Measurements from ENCODE around the gene AZU1.

AZU1 gene

DNA sequence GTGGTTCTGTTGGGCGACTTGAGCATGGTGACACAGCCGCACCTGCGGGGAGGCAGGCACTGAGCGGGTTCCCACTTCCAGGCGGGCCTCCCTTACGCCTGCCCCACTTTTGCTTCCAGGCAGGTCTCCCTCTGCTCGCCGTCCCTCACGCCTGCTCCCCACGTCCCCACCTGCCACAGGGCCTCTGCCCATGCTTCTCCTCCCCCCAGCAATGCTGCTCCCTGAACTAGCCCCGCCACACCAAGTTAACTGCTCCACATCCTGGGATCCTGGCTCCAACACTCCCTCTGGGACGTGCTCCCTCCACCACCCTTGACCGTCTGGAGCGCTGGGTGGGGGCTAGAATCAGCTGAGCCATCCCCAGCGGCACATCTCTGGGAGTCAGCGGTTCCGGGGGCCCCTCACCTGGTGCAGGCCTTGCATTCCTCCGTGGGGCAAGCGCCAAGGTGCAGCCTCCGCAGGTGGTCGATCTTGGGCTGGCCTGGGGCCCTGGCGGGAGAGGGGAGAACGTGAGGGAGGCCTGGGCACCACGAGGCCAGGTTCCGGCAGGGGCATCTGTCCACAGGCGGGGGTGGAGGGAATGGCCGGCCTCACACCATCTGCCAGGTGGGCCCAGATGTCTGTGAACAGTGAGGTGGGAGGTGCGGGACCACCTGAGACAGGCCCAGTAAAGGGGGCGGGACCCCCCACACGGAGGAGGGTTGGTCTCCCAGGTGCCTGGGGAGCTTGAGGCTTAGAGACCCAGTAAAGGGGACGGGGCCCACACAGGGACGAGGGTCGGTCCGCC, 41.0 kb downstream of the AZU1 start:
- Histone ChIP-seq H3K4me3 (ENCODE audit: insufficient read depth, low read length, poor library complexity, severe bottlenecking) (no peak overlapping the region), H3K36me3 (ENCODE audit: low read length) (no peaks in the 10 kb centered on the region), H3K27me3 (ENCODE audit: low read length) (no peaks in the 10 kb centered on the region), H3K27ac (ENCODE audit: low read depth, low read length) (no peak overlapping the region), H3K79me2 (ENCODE audit: insufficient read depth, low read length) (no peaks in the 10 kb centered on the region), H3F3A (ENCODE audit: insufficient read depth) (no peaks in the 10 kb centered on the region), H3K9ac (ENCODE audit: low read length) (no peak overlapping the region), H2AFZ (ENCODE audit: low read depth, low read length, severe bottlenecking) (no peak overlapping the region), H4K20me1 (ENCODE audit: low read depth, low read length) (no peaks in the 10 kb centered on the region), H3K9me2 (replicated peaks; ENCODE audit: insufficient read depth, low read length) (no peaks in the 10 kb centered on the region), H3K9me3 (ENCODE audit: insufficient read depth, low read length) (no peaks in the 10 kb centered on the region), H3K4me2 (ENCODE audit: low read depth, low read length, poor library complexity, severe bottlenecking) (no peak overlapping the region)
- TF ChIP-seq CTCF (IDR thresholded peaks at IDR 0.05; ENCODE audit: insufficient read depth, low read length, poor library complexity, severe bottlenecking) (no peak), EZH2phosphoT487 (conservative IDR thresholded peaks at IDR 0.05; ENCODE audit: low read length) (no peak)

DNA sequence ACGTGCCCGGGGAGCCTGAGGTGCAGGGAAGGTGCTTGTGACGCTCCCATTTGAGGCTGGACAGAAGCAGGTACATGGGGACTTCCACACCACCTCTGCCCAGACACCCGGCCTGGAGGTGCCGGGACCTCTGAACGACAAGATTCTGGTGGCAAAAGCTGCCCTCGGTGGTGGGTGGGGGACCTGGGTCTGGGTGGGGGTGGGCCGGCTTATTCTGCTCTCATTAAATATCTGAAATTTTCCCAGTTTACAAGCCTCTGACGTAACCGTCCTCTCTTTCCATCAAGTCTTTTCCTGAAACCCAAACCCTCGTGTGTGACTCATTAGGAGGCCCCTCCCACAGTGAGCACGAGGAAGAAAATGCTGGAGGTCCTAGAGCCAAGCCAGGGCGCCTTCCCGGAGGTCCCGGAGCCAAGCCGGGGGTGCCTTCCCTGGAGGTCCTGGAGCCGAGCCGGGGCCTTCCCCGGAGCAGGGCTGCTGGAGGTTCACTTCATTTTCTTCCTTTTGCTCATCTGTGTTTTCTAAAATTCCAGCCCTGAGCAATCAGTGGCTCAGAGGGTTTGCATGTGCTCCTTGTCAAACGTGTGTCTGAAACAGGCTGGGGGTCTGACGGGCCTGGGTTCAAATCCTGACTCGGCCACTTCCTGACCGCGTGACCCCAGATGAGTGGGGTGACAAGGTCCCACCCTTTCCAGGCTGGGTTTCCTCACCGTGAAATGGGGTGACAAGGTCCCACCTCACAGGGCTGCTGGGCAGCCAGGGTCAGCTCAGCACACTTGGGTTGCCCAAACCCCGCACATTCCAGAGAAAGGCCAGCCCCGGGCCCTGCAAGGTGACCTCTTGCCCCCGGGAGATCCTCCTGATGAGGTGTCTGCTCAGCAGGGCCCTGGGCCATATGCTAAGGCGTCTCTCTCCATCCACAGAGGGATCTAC, 41.9 kb downstream of the AZU1 start:
- H4K20me1 ChIP-seq (ENCODE audit: low read depth, low read length), result no peaks in the 10 kb centered on the region
- no peaks in the 10 kb centered on the region for H3K27me3 ChIP-seq (ENCODE audit: low read length)
- H3K4me2 ChIP-seq (ENCODE audit: low read depth, low read length, poor library complexity, severe bottlenecking), result no peak overlapping the region
- H3F3A ChIP-seq (ENCODE audit: insufficient read depth), result no peaks in the 10 kb centered on the region
- no peak overlapping the region for H3K27ac ChIP-seq (ENCODE audit: low read depth, low read length)
- H3K9me3 ChIP-seq (ENCODE audit: insufficient read depth, low read length), result no peaks in the 10 kb centered on the region
- H3K79me2 ChIP-seq (ENCODE audit: insufficient read depth, low read length), result no peaks in the 10 kb centered on the region
- TF ChIP-seq CTCF (IDR thresholded peaks at IDR 0.05; ENCODE audit: insufficient read depth, low read length, poor library complexity, severe bottlenecking), result no peak
- no peak for TF ChIP-seq EZH2phosphoT487 (conservative IDR thresholded peaks at IDR 0.05; ENCODE audit: low read length)
- no peak overlapping the region for H2AFZ ChIP-seq (ENCODE audit: low read depth, low read length, severe bottlenecking)
- H3K9ac ChIP-seq (ENCODE audit: low read length), result no peak overlapping the region
- no peak overlapping the region for H3K4me3 ChIP-seq (ENCODE audit: insufficient read depth, low read length, poor library complexity, severe bottlenecking)
- no peaks in the 10 kb centered on the region for H3K36me3 ChIP-seq (ENCODE audit: low read length)
- no peaks in the 10 kb centered on the region for H3K9me2 ChIP-seq (replicated peaks; ENCODE audit: insufficient read depth, low read length)

GRCh38 chr19:870314-870713, 42.7 kb downstream of the AZU1 start:
- Histone ChIP-seq H3K36me3 (ENCODE audit: low read length) (no peaks in the 10 kb centered on the region), H3K27ac (ENCODE audit: low read depth, low read length) (no peak overlapping the region), H3K9ac (ENCODE audit: low read length) (no peak overlapping the region), H3K4me3 (ENCODE audit: insufficient read depth, low read length, poor library complexity, severe bottlenecking) (no peak overlapping the region), H3K27me3 (ENCODE audit: low read length) (no peaks in the 10 kb centered on the region), H2AFZ (ENCODE audit: low read depth, low read length, severe bottlenecking) (no peak overlapping the region), H3F3A (ENCODE audit: insufficient read depth) (no peaks in the 10 kb centered on the region), H3K9me2 (replicated peaks; ENCODE audit: insufficient read depth, low read length) (no peaks in the 10 kb centered on the region), H3K4me2 (ENCODE audit: low read depth, low read length, poor library complexity, severe bottlenecking) (no peak overlapping the region), H3K9me3 (ENCODE audit: insufficient read depth, low read length) (no peaks in the 10 kb centered on the region), H4K20me1 (ENCODE audit: low read depth, low read length) (no peaks in the 10 kb centered on the region), H3K79me2 (ENCODE audit: insufficient read depth, low read length) (no peaks in the 10 kb centered on the region)
- TF ChIP-seq EZH2phosphoT487 (conservative IDR thresholded peaks at IDR 0.05; ENCODE audit: low read length) (no peak), CTCF (IDR thresholded peaks at IDR 0.05; ENCODE audit: insufficient read depth, low read length, poor library complexity, severe bottlenecking) (no peak)
